Measurements from ENCODE around the gene TRERF1.

GRCh38 chr6:42226161-42226611, 225.5 kb downstream of the TRERF1 start:
- no peak for TF ChIP-seq ZNF565 (CRISPR knock-in tag; conservative IDR thresholded peaks at IDR 0.05; ENCODE audit: low read depth)
- TF ChIP-seq PATZ1 (CRISPR knock-in tag; IDR thresholded peaks at IDR 0.05; ENCODE audit: borderline replicate concordance), result no peak
- no peak for TF ChIP-seq CREB5 (CRISPR knock-in tag; IDR thresholded peaks at IDR 0.05; ENCODE audit: low read depth)
- no peak for TF ChIP-seq TOX (CRISPR knock-in tag; IDR thresholded peaks at IDR 0.05; ENCODE audit: borderline replicate concordance)
- no peak for TF ChIP-seq TCF4 (CRISPR knock-in tag; IDR thresholded peaks at IDR 0.05; ENCODE audit: borderline replicate concordance)
- no peak for TF ChIP-seq TSHZ2 (CRISPR knock-in tag; IDR thresholded peaks at IDR 0.05)
- no peak for TF ChIP-seq ESRRG (CRISPR knock-in tag; IDR thresholded peaks at IDR 0.05)
- no peak for TF ChIP-seq CSRNP3 (CRISPR knock-in tag; IDR thresholded peaks at IDR 0.05)
